ENCODE measurements around the gene ABR. TPM values are rescaled to one million over a fixed set of nuclear protein-coding genes. Genes with fewer than 3 reads are reported as not detected.
A peak's percentile ranks its signal among the peaks of the same experiment; 100 is the strongest.
"Not testable (repeated sequence)": the region's sequence is repeated elsewhere in the genome, so short reads cannot be mapped to it uniquely, and the experiment has no call there.

Gene ABR
- total RNA-seq, 1 donor from 2014 or later, result 34.7 TPM

DNA sequence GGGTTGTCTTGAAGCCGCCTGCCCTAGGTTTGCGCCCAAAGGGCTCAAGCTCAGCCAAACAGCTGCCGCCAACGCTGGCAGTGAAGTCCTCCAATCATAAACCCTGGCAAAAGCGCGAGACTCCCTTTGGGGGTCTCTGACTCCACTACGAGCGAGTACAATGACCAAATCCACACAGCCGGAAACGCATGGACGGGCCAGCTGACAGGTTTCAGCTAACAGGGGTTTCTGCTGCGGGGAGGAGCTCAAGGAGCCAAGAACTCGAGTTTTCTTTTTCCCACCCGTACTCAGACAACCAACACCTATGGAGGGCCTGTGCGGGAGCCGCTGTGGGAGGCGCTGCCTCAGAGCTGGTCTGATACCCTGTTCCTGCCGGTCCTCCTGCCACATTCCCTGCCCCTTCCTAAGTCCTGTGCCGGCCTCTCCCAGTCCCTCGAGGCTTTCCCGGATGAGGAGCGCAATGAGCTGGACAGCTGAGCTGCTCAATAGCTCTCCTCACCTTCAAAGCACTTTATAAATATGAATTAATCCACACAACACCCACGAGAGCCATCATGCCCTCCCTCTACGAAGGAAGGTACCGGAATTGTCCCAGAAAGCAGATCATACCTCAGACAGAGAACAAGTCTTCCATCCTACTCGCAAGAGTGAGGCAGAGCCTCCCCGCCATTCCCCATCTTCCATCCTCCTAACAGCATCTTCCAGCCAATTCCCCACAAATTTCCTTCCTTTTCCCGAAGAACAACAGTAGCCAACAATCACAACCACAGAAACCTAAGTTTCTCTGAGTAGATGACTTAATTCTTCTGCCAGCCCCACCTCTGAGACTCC lies 6.1 kb downstream of the ABR start:
- DNase-seq (ENCODE audit: low read depth in 2 of 2), result no peak

DNA sequence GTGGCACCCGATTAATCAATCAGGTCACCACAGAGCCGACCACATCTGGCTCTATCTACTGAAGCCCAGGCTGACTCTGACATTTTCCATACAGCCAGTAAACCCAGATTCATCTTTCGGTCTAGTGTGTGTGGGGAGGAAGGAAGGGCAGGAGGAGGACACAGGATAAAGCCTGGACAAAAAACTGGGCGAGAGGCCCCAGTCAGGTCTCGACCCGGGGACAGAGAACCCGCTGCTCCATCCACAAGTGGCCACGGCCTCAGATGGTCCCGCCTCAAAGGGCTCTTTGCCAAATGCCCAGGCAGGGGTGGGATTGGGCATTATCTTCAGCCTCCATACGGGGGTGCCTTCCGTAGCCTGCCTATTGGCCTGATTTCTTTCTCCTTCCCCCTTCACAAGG lies 7.8 kb downstream of the ABR start:
- peak; percentile 38 to 76 for DNase-seq (ENCODE audit: low read depth in 2 of 2)

DNA sequence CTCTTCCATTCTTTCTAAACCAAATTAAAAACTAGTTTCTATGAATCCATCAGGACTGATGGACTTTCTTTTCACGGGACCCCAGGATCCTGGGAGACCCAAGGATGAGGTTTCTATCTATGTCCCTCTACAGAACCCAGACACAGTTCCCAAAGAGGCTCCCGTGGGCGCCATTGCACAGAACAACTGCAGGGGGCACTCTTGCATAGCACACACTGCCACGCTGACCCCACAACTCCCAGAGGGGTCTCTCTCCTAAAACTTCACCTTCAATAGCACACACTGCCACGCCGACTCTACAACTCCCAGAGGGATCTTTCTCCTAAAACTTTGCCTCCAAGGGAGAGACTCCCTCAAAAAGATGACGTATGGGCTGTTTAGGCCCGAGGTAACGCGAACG lies 9.0 kb downstream of the ABR start:
- no peak for DNase-seq (ENCODE audit: low read depth in 2 of 2)

DNA sequence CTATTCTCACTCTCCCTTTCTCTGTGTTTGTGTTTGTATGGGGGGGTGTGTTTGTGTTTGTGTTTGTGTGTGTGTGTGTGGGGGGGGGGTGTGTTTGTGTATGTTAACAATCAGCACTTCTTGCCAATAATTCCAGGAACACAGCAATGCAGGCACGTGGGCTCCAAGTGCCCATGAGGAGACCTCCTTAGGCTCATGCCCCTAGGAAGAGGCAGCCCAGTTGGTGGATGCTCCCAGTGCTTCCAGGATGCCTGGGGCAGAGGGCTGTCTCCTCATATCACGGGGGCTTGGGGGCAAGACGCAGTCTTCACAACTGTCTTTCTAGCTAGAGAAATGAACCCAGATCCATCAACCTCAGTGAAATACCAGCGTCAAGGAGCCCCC lies 9.9 kb downstream of the ABR start:
- no peak for DNase-seq (ENCODE audit: low read depth in 2 of 2)

DNA sequence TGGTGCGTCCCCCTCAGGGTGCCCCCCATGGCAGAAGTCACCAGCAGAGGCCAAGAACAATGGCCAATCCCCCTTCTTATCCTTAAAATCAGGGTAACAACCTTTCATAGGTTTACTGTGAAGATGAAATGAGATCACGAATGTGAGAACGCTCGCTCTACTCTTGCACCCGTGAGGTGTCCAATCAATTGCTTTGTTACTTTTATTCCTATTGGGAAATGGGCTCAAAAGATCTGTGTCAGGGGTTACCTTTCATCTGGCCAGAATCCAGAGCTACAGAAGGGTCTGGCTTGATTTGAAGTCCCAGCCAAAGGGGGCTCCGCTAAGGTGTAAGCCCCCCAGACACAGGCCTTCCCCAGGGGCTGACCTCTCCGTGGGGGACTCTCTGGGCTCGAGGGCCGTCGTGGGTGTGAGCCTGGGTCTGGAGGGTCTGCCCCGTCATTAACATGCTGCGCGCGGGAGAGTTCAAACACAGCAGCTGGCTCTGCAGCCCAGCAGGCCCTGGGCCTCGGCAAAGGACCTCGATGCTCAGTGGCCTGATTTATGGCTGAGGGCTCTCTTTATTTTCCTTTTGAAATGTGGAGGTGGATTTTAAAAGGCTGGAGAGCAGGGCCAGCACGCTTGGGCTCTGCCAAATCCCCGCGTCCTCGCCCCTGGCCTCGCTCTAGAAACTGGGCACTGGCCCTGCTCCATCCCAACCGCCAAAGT lies 10.4 kb downstream of the ABR start:
- no peak for DNase-seq (ENCODE audit: low read depth in 2 of 2)

DNA sequence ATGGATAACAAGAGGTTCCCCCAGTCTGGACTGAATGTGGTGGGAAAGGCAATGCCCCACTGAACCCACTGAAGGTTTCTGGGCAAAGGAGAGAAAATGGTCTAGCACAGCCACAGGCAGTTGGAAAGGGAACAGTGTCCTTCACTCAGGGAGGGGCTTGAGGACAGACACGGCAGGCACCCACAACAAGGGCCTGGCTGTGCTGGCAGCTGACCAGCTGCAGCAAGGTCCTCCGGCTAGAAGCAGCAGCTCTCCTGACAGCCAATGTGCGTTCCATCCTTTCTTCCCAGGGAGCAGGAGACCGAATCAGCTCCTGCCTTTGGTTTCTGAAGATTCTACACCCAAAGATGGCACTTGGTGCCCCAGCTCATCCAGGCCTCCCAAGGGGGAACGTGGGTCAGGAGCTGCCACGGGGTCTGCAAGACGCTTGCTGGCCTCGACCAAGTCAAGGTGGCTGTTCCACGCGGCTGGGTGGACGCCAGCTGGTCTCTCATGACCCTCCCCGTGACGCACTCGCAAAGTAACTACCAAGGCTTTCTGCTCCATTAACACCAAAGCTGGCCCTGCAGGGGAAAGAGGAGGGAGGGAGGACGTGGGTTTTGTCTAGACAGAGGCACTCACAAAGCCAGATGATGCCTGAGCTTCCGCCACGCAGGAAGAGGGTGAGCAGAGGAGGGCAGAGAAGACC lies 11.1 kb downstream of the ABR start:
- DNase-seq (ENCODE audit: low read depth in 2 of 2), result no peak

DNA sequence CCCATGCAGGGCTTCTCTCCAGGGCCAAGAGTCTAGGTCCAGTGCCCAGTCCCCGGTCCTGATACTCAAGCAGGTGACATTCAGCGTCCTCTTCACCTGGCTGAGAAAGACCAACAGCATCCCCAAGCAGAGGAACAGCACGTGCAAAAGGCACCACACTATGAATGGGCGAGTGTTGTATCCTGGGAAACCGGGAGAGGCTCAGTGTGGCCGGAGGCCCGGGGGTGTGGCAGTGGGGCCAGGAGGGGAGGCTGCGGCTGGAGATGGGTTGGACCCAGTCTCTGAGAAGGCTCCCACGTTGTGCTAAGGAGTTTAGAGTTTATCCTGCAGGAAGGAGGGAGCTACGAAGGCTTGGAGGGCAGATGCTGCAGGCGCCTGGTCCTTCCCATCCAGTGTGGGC lies 13.5 kb downstream of the ABR start:
- DNase-seq (ENCODE audit: low read depth in 2 of 2), result no peak

DNA sequence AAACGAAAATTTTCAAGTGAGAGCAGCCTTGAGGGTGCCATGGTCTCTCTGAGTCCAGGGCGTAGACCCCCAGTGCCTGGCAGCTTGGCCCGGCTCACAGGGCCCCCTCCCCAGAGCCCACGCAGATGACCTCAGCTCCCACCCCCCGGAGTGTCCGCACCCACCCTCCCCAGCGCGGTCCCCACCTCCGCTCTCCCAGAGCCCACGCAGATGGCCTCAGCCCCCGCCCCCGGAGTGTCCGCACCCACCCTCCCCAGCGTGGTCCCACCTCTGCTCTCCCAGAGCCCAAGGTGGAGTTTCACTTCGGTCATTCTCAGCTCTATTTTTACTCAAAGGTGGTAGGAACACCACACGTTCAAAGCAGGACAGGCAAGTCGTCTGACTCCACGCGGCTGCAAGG lies 13.9 kb downstream of the ABR start:
- no peak for DNase-seq (ENCODE audit: low read depth in 2 of 2)

DNA sequence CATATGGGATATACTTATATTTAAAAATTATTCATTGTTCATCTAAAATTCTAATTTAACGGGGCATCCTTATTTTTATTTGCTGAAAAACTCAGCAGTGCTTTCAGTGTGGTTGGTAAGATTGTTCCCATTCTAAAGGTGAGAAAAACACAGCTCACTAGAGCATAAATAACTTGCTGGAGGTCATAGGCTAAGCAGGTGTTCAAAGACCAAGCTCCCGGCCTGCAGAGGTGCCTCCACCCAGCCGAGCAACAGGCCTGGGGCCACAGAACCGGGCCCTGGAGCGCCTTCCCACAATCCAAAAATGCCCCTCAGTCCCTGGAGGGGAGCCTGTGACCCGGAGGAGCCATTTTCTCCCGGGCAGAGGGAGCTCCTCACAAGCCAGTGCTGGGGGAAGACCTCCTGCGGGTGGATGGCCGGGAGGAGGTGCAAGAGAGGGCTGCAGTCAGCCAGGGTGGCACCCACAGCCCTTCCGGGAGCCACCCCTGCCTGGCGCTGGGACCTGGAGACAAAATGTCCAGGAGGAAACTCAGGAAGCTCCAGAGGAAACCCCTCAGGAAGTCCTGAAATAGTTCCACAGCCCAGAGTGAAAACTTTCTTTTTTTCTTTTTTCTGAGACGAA lies 14.7 kb downstream of the ABR start:
- DNase-seq (ENCODE audit: low read depth in 2 of 2), result peak in 1 of 2 donors; percentile 34

DNA sequence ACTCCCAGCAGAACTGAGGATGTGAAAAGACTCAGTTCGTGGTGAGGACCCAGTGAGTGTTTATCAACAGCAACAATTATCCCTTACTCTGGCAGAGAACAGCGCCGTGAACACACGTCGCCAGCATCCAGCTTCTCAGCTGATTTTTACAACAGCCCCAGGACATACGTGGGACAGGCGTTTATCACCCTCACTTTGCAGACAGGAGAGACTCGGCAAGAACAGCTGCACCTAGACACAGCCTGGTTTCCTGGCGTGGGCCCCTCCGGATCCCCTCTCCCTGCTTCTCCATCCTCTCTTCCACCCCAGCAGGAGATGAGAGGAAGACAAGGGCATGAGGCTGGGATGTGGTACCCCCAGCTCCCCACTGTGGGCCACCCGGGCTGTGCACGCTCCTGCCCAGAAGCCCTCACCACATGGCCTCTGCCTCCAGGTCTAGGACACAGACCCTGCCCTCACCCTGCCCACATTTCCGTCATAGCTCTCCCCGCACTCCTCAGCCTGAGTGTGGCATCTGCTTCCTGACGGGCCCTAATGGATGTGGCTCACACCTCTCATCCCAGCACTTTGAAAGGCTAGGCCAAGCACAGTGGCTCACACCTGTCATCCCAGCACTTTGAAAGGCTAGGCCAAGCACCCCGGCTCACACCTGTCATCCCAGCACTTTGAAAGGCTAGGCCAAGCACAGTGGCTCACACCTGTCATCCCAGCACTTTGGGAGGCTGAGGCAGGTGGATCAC lies 17.5 kb downstream of the ABR start:
- DNase-seq (ENCODE audit: low read depth in 2 of 2), result no peak

DNA sequence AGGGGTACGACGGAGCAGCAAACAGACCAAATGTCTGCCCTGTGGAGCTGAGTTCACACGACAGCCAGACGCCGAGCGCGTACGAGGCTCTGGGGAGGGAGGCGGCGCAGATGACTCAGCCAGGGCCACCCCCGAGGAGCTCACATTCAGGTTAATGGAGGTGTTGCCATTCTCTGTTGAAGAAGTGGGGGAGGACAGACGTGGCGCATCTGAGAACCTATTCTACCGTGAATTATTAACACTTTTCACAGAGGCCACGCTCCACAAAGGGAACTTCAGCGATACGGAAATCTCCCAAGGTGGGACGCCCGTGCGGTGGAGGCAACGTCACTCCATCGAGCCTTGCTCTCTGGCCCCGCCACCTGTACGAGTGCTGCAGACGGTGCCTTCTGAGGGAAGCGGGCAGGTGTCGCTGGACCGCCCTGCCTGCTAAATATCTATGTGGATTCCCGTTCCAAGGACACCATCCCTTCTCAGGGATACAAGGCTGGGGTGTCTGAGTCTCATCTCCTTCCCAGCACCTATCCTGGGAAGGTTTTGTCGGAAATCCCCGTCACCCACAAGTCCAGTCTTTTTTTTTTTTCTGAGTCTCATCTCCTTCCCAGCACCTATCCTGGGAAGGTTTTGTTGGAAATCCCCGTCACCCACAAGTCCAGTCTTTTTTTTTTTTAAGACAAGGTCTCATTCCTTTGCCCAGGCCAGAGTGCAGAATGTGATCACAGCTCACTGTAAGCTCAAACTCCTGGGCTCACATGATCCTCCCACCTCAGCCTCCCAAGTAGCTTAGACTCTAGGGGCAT lies 19.0 kb downstream of the ABR start:
- no peak for DNase-seq (ENCODE audit: low read depth in 2 of 2)

DNA sequence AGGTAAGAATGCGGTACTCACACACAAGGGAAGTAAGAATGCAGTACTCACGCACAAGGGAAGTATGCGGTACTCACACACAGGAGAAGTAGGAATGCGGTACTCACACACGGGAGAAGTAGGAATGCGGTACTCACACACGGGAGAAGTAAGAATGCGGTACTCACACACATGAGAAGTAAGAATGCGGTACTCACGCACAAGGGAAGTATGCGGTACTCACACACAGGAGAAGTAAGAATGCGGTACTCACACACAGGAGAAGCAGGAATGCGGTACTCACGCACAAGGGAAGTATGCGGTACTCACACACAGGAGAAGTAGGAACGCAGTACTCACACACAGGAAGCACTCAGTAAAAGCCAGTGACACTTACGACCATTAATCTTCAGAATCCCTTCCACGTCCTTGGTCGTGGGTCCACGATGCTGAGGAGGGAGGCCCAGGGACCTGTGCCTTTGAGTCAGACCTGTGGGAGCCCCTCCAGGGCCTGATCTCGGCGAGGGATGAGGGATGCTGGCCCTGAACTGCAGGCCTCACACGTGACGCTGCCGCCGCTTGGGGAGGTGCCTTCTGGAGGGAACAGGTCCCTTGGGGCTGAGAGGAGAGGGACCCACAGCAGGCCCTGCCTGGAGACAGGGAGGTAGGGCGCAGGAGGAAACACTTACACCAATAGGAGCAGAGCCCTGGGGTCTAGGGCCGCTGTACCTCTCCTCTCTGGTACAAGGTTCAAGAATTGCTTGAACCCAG lies 20.2 kb downstream of the ABR start:
- no peak for DNase-seq (ENCODE audit: low read depth in 2 of 2)

DNA sequence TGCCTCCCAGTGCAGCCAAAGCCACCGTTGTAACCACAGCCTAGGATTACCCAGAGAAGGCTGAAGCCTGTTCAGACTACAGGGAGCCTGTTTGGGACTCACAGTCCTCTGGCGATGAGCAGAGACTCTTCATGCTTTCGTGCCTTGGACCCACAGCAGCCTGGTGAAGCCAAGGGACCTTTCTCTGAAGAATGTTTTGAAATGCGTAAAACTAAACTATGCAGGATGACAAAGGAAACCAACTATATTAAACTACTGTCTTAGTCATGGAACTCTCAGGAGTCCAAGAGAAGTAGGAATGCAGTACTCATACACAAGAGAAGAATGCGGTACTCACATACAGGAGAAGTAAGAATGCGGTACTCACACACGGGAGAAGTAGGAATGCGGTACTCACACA lies 20.9 kb downstream of the ABR start:
- DNase-seq (ENCODE audit: low read depth in 2 of 2), result no peak

DNA sequence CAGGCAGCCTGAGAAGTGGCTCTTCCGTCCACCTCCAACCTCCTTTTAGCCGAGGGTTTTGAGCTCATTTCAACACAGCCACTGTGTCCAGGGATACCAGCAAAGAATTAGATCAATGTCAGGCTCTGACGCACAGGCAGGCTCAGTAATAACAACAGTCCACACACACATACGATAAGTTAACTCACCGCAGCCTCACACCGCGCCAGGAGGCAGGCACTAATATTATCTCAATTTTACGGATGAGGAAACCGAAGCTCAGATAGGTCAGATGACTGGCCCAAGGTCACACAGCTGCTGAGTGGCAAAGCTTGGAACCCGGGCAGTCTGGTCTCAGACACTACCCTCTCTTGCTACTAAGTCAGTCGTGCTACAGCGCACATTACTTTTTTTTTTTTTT lies 22.9 kb downstream of the ABR start:
- no peak for DNase-seq (ENCODE audit: low read depth in 2 of 2)

DNA sequence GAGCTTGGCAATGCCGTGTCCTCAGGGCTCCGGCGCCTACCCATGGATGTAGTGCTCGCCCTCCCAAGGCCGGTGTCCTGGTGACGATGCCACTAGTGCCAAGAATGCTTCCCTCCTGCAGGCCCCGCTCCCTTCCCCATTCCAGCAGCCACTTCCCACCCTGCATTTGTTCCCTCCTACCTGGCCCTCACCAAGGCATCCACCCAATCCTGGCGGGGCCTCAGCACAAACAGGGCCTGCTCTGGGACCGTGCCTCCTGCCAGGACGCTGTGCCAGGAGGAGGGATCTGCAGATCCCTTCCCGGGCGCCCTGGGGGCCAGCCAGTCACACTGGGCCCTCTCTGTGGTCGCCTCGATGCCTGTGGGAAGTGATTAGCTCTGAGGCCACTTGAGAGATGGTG lies 25.1 kb downstream of the ABR start:
- DNase-seq (ENCODE audit: low read depth in 2 of 2), result no peak

DNA sequence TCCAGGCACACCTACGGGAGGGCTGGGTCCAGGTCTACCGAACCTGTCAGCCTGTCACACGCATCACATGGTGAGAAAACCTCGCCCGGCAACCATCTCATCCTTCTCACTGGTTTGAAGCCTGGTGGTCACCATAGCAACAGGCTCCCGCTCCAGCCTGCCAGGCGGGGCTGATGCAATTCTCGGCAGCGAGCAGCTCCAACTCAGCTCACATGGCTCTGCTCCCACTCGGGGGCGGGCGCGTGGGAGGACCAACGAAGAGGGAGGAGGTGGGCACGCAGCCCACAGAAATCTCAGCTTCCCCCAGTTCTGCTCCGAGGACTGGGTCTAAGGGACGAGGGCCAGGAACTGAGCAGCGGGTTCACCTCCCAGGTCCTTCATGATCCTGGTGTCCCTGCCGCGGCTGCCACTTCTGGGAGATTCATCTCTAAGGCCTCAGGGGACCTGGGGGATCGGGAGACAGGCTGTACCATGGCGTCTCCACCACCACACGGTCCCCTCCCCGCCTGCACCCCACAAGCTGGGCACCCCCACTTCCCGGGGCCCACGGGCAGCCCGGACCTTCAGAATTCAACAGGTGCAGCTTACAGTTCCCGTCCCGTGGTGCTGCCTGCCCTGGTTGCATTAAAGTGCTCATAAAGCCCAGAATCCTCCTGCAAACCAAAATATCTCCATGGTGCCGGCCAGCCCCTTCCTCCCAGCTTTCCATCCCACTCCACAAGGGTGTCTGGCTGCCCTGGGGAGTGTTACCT lies 25.8 kb downstream of the ABR start:
- no peak for DNase-seq (ENCODE audit: low read depth in 2 of 2)

DNA sequence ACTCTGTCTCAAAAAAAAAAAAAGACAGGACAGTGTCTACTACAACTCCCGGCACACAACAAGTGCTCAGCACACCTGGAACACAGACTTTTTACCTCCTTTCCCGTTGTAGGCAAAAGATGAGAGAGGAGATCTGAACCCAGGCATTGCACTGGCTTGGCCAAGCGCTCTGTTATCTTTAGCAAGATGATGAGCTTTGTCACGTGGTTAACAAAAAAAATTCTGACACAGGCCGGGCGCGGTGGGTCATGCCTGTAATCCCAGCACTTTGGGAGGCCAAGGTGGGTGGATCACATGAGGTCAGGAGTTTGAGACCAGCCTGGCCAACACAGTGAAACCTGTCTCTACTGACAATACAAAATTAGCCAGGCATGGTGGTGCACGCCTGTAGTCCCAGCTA lies 27.2 kb downstream of the ABR start:
- DNase-seq (ENCODE audit: low read depth in 2 of 2), result not testable (repeated sequence)

DNA sequence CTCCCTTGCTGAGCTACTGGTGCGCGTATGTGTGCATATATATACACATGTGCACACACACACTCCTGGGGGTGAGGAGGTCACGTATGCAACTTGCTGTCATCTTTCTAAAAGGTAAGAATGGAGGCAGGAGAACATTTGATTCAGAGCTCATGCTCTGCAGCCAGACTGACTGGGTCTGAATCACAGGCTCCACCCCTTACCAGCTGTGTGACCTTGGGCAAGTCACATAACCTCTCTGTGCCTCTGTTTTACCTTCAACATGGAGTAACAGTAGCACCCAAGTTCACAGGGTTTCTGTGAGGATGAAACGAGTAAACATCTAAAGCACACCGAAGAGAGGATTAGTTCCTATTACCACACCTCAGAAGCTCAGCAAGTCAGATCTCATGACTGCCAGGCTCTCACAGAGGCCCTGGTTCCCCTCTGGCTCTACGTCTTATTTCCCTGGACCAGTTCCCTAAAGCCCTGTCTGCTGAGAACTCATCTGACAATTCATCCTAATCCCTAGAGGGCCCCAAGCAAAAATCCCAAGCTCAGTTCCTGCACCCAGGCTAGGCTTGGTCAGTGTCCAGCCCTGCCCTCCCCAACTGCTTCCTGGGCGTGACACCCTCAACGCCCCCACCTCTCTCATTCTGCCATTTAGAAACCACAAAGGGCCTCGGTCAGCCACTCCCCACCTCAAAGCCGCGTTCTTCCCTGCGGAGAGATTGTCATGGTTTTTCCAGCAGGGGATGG lies 28.7 kb downstream of the ABR start:
- no peak for DNase-seq (ENCODE audit: low read depth in 2 of 2)

All from dermis microvascular lymphatic vessel endothelial cell (primary cell).